Limb (tissue), 2 donors: ENCODE results near the gene PRPS1L1.

Experiments
- DNase-seq, 2 donors: peaks; one replicate each; pipeline ENCODE4 v3.0.0-alpha.2; 2016; ENCODE audit errors: extremely low spot score in 2 of 2

Gene PRPS1L1

DNA sequence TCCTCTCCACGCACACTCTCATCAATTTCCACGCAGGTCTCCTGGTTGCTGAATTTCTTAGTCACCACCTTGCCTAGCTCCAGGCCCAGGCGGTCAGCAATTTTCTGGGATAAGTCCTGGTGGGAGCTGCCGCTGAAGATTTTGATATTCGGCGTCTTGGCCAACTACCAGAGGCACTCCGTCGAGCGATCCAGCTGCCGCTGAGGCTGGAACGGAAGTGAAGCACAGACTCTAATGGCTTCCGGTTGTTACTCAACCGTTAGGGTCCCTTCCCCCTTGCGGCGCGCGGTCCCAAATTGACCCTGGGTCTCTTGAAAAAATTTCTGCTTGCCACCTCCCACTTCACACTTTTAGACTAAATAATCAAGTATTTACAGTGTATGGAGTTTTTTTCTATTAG, at the start of gene PRPS1L1:
PRPS1L1 (minus strand) TSS at position 219 of the 400 bp plus-strand sequence.
- DNase-seq = no peak

DNA sequence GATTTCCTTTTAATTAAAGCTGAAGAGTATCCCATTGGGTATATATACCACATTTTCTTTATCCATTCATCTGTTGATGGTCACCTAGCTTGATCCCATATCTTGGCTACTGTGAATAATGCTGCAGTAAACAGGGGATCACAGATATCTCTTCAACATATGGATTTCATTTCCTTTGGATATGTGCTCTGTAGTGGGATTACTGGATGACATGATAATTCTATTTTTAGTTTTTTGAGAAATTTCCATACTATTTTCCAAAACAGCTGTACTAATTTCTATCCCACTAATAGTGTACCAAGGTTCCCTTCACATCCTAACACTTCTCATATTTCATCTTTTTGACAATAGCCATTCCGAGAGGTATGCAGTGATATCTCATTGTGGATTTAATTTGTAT, 48.8 kb upstream of the PRPS1L1 start:
- no peak for DNase-seq

DNA sequence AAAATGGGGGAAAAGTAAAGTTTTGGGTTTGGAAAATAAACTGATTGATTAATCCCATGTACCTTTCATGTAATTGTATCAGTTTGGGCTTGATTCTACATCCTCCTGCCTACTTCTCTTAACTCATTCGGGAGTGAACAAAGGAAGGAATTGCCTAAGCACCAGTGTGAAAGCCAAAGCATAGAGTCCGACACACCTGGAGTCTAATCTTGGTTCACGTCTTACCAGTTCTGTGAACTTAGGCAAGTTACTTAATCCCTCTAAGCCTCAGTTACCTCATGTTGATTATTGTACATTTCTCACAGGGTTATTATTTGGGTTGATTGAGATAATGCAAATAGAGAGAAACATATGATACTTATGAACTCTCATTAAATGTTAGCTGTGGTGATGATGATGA, 41.1 kb upstream of the PRPS1L1 start:
- no peak for DNase-seq

DNA sequence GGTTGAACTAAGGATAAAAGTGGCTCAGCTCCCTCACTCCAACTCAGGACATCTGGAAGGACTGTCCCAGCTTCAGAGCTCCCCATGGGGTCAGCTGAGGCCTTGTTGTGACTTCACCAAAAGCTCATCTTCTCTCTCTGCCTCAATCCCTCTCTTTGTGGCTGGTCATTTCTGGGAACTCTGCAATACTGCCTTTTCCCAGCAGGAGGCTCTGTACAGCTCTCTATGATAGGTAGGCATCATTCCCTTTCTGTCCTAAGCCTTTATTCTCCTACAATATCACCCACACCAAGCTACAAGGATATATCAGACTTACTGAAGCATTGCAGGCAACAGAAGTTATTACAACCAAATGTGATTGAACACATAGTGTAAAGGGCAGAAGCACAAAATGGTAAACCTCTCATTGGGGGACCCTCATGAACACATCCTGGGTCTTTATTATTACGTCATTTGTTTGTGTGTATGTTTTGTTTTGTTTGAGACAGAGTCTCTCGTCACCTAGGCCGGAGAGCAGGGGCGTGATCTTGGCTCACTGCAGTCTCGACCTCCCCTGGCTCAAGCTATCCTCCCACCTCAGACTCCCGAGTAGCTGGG, 36.7 kb upstream of the PRPS1L1 start:
- DNase-seq = no peak

DNA sequence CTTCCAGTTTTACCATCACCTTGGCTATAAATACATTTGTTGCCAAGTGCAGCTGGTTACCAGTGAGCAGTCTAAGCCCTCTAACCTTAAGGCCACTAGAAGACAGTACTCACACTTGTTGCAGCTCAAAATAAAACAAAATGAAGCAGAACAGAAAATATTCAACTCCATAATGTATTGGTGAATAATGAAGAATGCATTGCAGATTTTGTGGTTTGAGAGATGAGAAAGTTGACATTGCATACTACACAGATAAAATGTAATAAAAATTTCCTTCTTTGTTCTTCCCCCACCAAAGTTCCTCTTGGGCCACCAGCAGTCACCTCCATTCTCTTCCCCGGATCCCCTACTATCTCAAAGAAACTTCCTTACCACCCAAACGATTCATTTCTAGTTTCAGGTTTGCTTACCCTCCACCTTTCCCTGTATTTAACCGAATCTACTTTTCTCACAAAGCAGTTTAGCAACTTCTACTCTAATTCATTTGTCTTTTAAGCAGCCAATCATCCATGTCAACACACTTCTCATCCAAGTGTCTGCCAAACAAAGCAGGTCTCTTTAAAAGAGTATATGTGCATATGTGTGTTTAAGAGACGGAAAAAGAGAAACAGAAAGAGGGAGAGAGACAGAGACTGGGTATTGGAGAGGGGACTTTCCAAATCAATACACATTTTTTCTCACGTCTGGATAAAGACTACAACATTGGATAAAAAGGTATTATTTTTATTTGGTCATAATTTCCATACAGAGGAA, 35.7 kb upstream of the PRPS1L1 start:
- no peak for DNase-seq

DNA sequence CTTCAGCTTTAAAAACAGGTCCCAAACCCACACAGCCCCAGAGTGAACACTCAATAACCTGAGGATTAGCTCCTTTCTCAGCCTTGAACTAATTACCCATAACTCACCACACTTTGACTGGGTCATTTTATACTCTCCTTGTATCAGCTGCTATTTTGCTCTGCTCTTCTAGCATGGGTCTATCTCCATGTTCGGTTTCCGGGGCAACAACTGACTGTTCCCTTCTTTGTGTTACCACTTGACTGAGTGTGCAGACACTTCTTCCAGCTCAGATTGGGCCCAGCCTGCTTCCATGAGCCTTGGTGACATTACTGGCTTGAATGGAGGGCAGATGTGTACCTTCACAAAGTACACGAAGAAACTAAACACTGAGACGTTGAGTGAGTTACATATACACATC, 31.5 kb upstream of the PRPS1L1 start:
- DNase-seq = no peak

DNA sequence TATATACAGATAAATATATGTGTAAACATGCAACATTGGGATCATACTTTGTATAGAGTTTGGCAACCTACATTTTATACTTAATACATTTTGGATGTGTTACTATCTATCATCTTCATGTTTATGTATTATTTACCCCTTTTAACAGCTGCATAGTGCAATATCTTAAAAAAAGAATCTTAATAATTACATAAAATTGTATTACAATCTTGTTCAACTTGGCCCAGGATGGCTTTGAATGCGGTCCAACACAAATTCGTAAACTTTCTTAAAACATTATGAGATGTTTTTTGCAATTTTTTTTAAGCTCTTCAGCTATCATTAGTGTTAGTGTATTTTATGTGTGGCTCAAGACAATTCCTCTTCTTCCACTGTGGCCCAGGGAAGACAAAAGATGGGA, 26.3 kb upstream of the PRPS1L1 start:
- DNase-seq = no peak

DNA sequence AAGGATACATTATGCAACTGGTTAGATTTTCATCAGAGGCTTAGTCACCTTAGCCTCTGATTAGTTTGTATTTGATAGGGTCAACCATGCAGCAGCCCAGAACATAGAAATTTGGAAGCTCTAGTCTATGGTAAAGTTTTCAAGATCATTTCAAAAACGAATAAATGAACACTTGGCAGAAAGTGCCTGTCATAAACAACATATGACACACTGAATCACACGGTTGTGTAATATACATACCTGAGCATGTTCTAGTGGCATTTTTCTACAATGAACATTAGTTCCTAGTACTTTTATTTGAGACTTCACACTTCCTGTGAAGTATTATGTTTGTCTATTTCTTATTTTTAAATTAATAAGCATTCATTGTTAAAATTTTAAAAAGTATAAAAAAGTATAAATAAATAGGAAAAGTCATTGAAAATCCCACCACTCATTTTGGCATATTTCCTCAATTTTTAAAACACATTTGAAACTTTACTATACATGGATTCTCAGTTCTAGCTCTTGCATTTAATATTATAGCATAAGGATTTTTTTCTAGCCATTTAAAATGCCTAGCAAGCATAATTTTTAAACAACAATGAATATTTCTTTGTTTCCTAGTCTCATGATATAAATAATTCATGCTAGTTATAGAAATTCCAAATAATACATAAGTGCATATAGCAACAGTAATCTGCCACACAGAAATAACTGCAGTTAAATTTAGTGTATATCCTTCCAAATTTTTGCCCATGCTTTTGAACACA, 25.7 kb upstream of the PRPS1L1 start:
- no peak for DNase-seq

DNA sequence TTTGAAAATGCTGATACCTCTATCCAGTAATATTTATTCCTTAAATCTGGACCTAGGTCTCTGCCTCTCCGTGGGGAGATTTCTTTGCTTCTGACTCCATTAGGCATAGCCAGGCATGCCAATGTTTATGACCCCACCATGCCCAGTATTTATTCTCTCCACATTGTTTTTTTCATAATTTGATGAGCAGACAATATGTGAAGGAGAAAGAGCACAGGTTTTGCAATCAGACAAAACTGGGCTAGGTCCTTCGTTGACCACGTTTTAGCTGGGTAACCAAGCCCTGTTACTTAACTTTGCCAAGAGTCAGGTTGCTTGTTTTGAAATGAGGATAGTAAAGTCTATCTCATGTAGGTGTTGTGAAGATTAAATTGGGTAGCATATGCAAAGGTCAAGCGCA, 21.6 kb upstream of the PRPS1L1 start:
- no peak for DNase-seq

DNA sequence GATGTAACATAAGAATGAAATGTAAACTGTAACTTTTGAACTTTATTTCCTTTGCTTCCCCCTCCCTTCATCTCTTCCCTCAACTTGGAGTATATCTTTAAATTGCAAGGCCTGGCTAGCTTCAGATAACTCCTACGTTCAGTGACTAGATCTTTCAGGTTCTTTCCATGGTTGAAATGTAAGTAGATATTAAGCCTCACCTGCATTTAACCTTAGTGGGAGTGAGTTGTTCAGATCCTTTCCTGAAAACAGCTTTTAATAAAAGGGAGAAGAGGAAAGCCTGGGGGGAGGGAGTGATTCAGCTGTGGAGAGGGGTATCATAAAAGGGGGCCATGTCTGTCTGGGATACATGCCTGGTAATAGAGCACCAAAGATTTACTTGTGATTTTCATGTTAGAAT, 19.0 kb upstream of the PRPS1L1 start:
- no peak for DNase-seq

DNA sequence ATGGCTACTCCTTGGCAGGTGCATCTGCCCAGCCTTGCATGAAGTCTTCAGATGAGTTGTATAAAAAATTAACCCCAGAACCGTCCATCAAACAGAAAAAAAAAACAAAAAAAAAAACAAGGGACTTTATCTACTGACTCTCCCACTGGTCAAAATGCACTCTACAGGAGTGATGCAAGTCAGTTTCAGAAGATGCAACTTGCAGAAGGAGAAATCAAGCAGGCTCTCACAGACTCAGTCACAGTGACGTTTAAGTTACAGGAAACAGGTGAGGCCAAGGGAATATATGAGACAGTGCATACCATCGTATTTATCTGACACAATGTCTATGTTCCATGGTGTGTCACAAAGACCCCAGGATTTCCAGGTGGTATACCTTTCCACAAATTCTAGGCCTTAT, 17.5 kb upstream of the PRPS1L1 start:
- no peak for DNase-seq

DNA sequence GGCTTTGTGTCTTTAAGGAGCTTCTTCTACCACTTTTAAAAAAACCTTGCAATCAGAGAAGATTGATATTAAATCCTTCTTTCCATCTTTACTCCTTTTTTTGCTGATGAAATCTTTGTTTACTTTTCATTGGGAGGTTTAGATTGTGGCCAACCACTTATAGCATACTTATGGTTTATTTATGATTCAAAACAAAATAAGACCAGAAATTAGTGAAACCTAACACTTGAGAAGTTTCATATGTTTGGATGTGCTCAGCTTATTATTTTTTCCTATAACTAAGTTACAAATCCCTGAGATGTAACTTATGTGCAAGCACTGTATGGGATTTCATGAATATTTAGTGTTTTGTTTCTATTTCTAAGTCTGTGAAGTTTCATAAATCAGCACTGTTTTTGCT, 13.5 kb upstream of the PRPS1L1 start:
- no peak for DNase-seq

DNA sequence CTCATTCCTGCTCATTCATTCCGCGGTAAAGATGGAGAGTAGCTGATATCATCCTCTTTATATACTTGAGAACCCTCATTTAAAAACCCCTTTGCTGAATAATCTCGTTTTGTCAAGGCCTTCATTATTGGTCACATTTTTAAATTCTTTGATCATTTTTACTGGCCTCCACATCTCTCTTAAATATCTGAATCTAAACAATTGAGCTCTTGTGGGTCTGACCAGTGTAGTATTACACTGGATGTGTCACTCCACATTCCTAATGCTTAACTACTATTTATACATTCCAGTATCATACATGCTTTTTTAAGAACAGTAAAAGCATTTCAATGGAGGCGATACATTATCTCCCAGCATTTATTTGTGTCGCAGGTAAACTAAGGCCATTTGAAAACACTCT, 12.6 kb upstream of the PRPS1L1 start:
- no peak for DNase-seq

DNA sequence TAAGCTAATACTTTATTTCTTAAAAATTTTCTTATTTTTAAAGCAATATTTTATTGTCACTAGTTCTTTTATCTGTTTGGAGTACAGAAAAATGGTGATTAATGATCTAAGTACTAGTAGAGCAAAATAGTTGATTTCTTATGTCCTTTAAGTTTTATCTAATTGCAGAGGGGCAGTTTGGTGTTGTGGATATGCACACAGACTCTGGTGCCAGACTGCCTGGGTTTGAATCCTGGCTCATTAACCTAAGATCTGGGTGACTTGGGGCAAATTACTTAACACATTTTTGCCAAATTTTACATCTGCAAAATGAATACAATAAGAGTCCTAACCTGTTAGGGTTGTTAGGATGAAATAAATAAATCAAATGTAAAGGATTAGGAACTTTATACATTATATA, 10.7 kb upstream of the PRPS1L1 start:
- no peak for DNase-seq

DNA sequence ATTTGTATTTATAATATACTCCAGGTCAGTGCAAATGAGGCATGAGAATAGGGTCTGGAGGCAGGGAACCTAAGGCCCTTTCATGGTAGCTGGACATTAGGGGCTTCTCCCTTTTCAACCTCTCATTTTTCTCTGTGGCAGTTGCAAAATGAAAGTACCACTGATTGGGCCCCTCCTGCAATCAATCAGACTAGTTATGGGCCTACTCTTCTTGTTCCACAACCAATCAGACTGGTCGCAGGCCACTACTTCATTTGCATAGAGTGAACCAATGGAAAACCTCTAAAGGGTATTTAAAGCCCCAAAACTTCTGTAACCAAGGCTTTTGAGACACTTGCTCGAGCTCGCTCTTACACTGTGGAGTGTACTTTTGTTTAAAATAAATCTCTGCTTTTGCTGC, 10.0 kb upstream of the PRPS1L1 start:
- DNase-seq = no peak

DNA sequence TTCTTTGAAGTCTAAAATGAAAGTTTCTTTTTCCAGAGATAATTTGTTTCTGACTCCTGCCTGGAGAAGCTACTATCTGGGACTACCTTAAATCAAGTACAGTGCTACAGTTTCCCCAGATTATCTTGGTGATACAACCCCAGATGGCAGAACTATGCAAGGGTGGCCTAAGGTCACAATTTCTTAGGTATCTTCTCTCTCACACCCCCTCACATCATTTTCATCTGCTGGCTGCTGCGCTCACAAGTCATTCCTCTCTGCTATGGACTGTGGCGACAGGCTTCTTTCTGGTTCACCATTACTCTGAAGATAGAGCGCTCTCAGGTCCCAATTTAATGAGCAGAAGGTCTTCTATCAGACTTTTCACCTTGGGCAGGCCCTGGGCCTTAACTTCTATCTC, 9.1 kb upstream of the PRPS1L1 start:
- no peak for DNase-seq

DNA sequence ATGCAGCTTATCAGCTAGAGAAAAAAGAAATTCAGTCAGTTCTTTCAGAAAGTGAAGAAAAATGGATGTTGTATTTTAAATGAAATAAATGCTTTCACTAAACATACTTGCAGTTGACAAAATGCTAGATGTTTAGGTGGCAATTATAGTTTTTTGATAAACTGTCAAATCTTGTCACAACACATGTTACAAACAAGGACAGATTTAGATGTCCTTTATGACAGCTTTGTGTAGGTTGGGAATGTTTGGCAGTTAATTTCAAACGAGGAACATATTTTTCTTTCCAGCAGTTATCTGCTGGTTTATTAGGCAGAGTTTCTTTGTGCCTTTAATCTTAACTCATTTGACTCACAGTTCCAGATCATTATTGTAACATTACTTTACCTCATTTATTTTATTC, 3.1 kb upstream of the PRPS1L1 start:
- DNase-seq = no peak

DNA sequence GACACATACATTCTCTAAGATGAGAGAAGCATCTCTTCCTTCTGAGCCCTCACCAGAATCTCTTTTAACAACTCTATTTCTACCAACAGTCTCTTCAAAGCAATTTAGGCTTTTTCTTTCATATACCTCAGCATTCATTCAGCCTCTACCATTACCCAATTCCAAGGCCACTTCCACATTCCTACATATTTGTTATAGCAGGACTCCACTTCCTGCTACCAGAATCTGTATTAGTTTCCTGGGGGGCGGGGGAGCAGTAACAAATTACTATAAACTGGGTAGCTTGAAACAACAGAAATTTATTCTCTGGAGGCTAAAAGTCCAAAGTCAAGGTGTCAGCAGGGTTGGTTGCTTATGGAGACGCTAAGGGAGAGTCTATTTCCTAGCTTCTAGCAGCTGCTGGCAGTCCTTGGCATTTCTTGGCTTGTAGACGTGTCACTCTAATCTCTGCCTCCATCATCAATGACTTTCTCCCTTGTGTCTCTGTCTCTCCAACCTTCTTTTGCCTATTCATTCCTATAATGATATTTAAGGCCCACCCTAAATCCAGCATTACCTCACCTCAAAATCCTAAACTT, 7.4 kb downstream of the PRPS1L1 start:
- DNase-seq = no peak

DNA sequence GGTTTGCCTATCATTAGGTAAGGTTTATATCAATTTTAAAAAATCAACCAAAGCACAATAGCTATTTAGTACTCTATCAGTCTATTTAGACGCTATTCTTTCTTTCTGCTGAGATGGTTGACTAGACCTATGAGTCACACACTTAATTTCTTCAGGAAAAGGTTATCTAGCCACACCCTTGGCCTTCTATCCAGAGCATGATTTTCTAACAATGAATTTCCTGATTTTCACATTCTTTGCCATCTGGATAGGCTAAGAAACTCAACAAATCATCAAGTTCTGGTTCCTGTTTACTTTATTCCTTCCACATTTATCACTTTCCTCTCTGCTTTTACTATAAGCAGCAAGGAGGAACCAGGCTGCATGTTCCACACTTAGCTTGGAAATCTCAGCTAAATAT, 8.1 kb downstream of the PRPS1L1 start:
- no peak for DNase-seq

DNA sequence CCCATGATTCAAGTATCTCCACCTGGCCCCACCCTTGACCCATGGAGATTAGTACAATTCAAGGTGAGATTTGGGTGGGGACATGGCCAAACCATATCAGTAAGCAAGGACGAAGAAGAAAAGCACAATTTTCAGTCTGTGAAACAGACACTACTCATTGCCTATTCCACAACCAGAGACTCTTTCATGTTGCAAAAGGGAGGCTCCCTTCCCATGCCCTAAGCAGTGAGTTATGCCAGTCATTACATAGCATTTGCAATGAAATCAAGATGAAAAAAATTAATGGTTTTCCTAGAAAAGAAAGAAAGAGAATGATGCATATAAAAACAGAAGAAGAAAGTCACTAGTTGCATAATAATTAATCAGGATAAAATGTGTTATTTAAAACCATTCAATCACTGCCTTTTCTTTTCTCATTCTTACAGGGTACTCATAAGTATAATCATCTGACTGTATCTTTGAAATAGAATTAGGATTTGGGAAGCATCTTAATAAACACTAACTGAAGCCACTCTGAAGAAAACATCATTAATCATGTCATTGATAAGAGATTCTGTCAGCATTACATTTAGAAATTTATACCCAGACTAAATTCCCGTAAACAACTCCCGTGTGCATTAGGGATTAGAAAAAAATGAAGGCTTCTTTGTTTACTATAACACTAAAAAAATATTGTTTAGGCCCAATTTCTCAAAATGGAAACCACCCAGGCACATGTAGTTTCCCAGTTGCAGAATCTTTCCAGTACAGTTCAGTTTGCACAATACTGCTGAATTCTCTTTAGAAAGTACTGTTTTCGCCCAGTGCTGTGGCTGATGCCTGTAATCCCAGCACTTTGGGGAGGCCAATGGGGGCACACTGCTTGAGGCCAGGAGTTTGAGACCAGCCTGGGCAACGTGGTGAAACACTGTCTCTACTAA, 9.1 kb downstream of the PRPS1L1 start:
- DNase-seq = no peak
